ENCODE results near the gene AGK.

AGK gene

DNA sequence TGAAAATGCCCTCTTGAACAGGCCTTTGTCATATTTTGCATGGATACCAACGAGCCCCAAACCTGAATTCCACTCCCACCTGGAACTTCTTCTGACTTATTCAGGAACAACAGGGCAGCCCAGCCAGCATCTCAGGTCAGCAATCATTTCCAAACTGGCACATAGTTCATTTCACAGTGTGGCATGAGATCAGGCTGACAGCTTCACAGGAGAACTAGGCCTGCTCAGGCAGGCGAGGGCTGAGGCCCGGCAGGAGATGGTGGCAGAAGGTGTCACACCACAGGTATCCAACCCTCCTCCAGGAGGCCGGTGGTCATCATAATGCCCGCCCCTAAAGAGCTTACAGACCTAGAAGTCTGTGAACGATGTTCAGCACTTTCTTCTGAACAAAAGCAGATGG, 108.3 kb downstream of the AGK start:
- in situ Hi-C loops (cut with HindIII; ENCODE audit: low sequenced_read_pairs): no loop called here
- DNase-seq (ENCODE audit: low read depth, low spot score): no peak
- TF ChIP-seq, protein P1, sequence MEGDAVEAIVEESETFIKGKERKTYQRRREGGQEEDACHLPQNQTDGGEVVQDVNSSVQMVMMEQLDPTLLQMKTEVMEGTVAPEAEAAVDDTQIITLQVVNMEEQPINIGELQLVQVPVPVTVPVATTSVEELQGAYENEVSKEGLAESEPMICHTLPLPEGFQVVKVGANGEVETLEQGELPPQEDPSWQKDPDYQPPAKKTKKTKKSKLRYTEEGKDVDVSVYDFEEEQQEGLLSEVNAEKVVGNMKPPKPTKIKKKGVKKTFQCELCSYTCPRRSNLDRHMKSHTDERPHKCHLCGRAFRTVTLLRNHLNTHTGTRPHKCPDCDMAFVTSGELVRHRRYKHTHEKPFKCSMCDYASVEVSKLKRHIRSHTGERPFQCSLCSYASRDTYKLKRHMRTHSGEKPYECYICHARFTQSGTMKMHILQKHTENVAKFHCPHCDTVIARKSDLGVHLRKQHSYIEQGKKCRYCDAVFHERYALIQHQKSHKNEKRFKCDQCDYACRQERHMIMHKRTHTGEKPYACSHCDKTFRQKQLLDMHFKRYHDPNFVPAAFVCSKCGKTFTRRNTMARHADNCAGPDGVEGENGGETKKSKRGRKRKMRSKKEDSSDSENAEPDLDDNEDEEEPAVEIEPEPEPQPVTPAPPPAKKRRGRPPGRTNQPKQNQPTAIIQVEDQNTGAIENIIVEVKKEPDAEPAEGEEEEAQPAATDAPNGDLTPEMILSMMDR (IDR thresholded peaks at IDR 0.05; ENCODE audit: low read depth, low read length): no peak
- H3K4me3 ChIP-seq (ENCODE audit: low read depth, low read length): no peak overlapping the region

DNA sequence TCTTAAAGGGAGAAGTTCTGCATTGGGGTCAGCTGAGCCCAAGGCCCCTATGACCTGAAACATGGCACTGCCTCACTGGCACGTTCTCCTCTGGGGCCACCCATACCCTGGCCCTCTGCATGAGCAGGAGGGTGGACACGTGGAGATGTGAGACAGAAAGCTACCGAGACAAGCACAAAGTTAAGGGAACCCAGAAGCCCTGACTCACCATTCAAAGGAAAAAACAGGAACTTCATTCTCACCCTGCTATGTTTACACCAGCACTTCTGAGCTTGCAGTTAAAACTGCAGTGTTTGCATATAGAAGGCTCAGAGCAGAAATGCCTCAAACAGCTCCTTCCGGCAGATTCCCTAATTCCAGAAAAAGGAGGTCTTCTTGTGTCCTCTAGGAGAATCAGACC, 109.0 kb downstream of the AGK start:
- in situ Hi-C loops (cut with HindIII; ENCODE audit: low sequenced_read_pairs): no loop called here
- TF ChIP-seq, protein P1 (IDR thresholded peaks at IDR 0.05; ENCODE audit: low read depth, low read length): no peak
- no peak for DNase-seq (ENCODE audit: low read depth, low spot score)
- no peak overlapping the region for H3K4me3 ChIP-seq (ENCODE audit: low read depth, low read length)

DNA sequence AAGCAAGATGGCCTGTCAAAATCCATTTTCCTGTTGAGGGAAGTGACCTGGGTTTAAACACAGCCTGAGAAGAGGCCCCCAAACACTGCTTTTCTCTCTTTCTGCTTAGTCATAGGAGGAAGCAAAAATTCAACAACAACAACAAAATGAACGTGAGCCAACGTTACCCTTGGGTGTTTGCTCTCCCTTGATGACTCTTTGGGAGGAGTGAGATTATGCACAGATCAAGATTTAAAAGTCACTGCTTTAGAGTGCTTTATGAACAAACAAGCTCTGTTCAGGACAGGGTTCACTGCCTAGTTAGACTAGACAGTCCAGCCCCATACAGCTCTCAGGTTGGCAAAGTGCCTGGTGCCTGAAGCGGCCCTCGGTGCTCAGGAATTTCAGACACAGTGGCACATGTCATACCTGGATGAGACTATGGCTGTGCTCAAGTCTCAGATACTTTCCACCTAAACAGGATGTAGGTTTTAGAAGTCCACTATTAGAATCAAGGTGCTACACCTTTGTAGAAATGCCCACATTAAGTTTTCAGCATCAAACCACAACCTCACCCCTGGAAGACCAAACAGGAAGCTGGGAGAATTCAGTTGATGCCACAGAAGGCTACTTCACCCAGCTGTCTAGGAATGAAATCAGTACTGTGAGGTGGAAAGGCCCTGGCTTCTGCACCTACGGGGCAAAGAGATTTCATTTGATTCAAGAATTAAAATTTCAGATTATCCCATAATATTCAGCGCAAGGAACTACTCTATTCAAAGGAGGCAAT, 112.1 kb downstream of the AGK start:
- no peak overlapping the region for H3K4me3 ChIP-seq (ENCODE audit: low read depth, low read length)
- in situ Hi-C loops (cut with HindIII; ENCODE audit: low sequenced_read_pairs): no loop called here
- no peak for DNase-seq (ENCODE audit: low read depth, low spot score)
- TF ChIP-seq, protein P1 (IDR thresholded peaks at IDR 0.05; ENCODE audit: low read depth, low read length): no peak

DNA sequence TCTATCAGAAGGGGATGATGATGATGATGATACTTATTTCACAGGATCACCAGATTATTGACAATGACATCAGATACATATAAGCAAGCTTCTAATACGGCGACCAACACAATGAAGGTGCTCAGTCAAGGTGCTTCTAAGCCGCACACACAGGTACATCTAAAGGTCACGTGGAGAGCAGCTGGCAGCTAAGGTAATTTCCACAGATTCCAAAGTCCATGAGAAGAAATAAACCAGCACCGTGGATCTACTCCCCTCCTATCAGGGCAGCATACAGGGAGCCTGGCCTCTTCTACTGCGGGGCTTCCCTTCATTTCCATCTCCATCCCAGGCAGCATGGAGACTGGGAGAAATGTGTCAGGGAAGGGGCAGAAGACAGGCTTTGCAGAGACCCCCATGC, 113.2 kb downstream of the AGK start:
- in situ Hi-C loops (cut with HindIII; ENCODE audit: low sequenced_read_pairs): no loop called here
- H3K4me3 ChIP-seq (ENCODE audit: low read depth, low read length): no peak overlapping the region
- no peak for DNase-seq (ENCODE audit: low read depth, low spot score)
- TF ChIP-seq, protein P1 (IDR thresholded peaks at IDR 0.05; ENCODE audit: low read depth, low read length): no peak

DNA sequence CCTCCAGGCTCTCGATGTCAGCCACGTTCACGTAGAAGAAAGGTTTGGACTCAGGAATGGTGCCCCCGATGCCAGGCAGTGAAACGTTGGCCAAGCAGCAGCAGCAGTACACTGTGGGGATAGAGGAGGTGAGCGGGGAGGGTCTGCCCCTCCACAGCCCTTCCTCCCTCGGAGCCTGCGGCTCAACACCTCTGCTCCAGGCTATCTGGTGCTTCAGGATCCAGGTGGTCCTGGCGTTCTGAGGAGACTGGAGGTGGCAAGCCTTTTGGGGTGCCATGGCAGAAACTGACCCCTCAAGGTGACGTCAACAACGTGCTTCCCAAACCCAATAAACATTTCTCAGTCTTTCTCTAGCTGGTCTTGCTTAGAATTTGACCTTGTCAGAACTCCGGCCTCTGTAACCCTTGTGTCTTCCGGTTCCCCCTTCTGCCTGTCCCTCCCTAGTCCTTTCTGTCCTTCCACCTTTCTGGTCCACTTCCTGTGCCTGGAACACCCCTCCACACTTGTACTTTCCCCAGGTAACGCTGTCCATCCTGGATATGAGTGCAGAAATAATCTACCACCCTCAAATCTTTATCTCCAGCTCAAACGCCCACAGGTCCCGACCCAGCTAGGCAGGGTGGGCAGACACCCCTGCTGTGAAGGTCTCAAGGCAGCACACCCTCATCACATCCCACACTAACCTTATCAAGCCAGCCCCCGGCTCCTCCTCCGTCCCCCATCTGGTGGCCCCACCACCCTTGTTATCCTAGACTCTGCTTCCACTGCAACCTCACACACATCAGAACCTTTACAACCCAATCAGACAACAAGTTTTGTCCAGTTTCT, 114.2 kb downstream of the AGK start:
- in situ Hi-C loops (cut with HindIII; ENCODE audit: low sequenced_read_pairs): no loop called here
- H3K4me3 ChIP-seq (ENCODE audit: low read depth, low read length): no peak overlapping the region
- TF ChIP-seq, protein P1 (IDR thresholded peaks at IDR 0.05; ENCODE audit: low read depth, low read length): no peak
- DNase-seq (ENCODE audit: low read depth, low spot score): no peak

DNA sequence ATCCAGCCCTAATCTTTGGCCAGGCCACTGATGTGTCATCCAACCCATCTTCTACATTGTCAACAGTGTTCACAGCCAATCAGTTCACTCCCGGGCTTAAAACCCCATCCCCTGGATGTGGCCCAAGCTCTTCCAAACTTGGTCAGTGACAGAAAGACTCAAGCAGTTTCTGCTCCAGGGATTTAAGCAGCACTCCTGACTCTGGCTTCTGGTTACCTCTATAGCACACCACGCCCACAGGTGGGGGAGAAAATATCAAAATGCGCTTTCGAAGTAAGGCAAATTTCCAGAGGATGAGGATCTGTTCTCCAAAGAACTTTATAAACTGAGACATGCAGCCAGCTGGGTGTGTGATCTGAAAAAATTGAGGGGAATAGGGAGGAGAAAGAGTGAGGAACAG, 114.9 kb downstream of the AGK start:
- in situ Hi-C loops (cut with HindIII; ENCODE audit: low sequenced_read_pairs): no loop called here
- TF ChIP-seq, protein P1 (IDR thresholded peaks at IDR 0.05; ENCODE audit: low read depth, low read length): no peak
- DNase-seq (ENCODE audit: low read depth, low spot score): no peak
- H3K4me3 ChIP-seq (ENCODE audit: low read depth, low read length): no peak overlapping the region

All from astrocyte of the spinal cord (primary cell).